Measurements from ENCODE around the gene AFF3.

AFF3 gene

DNA sequence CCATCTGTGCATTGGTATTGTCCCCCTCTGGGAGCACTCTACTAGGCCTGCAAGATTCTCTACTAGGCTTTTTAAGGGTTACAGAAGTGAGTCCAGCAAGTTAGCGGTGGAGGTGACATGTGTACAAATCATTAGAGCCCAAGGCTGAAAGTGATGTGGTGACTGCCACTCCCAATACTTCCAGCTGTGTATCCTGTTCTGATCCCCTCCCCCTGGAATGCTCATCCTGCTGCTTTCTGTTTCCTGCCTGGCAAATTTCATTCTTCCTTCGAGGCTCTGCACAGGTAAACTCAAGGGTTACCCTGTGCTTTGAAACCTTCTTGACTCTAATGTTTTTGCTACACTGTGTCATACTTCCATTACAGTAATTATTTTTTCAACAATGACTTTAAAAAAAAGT lies 394.0 kb downstream of the AFF3 start:
- TF ChIP-seq TAF1 (IDR thresholded peaks at IDR 0.05; ENCODE audit: borderline replicate concordance, insufficient read depth, low read length): no peak
- no peak for TF ChIP-seq REST (IDR thresholded peaks at IDR 0.05; ENCODE audit: insufficient read depth in 1 of 2, low read depth in 2 of 2, low read length in 2 of 2)
- TF ChIP-seq SIN3A (IDR thresholded peaks at IDR 0.05; ENCODE audit: borderline replicate concordance, insufficient read depth, low read length): no peak
- TF ChIP-seq FOXP2 (optimal IDR thresholded peaks at IDR 0.05; ENCODE audit: borderline replicate concordance, extremely low read depth, extremely low read length, insufficient read depth): no peak
- TF ChIP-seq POLR2AphosphoS5 (IDR thresholded peaks at IDR 0.05; ENCODE audit: low read depth, low read length): no peak

DNA sequence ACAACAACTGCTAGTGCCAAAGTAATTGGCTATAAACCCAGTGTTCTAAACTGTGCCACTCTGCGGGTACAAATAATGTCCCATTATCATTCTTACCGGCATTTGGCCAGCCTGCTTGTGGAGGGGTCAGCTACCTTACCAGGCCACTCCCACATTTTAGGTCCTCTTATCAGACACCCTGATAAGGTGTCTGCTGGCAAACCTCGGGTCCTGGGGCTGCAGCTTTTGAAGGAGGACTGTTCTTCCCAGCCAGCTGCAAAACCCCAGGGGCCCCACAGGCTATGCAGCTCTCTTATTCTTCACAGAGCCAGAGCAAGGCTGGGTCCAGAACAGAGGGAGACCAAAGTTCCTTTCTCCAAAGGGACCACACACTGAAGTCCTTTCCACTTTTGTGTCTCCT lies 394.5 kb downstream of the AFF3 start:
- TF ChIP-seq SIN3A (IDR thresholded peaks at IDR 0.05; ENCODE audit: borderline replicate concordance, insufficient read depth, low read length) (no peak), FOXP2 (optimal IDR thresholded peaks at IDR 0.05; ENCODE audit: borderline replicate concordance, extremely low read depth, extremely low read length, insufficient read depth) (no peak), REST (IDR thresholded peaks at IDR 0.05; ENCODE audit: insufficient read depth in 1 of 2, low read depth in 2 of 2, low read length in 2 of 2) (no peak), POLR2AphosphoS5 (IDR thresholded peaks at IDR 0.05; ENCODE audit: low read depth, low read length) (no peak), TAF1 (IDR thresholded peaks at IDR 0.05; ENCODE audit: borderline replicate concordance, insufficient read depth, low read length) (no peak)

GRCh38 chr2:99743146-99743545 lies 399.2 kb downstream of the AFF3 start:
- no peak for TF ChIP-seq REST (IDR thresholded peaks at IDR 0.05; ENCODE audit: insufficient read depth in 1 of 2, low read depth in 2 of 2, low read length in 2 of 2)
- TF ChIP-seq TAF1 (IDR thresholded peaks at IDR 0.05; ENCODE audit: borderline replicate concordance, insufficient read depth, low read length): no peak
- TF ChIP-seq POLR2AphosphoS5 (IDR thresholded peaks at IDR 0.05; ENCODE audit: low read depth, low read length): no peak
- no peak for TF ChIP-seq FOXP2 (optimal IDR thresholded peaks at IDR 0.05; ENCODE audit: borderline replicate concordance, extremely low read depth, extremely low read length, insufficient read depth)
- no peak for TF ChIP-seq SIN3A (IDR thresholded peaks at IDR 0.05; ENCODE audit: borderline replicate concordance, insufficient read depth, low read length)

DNA sequence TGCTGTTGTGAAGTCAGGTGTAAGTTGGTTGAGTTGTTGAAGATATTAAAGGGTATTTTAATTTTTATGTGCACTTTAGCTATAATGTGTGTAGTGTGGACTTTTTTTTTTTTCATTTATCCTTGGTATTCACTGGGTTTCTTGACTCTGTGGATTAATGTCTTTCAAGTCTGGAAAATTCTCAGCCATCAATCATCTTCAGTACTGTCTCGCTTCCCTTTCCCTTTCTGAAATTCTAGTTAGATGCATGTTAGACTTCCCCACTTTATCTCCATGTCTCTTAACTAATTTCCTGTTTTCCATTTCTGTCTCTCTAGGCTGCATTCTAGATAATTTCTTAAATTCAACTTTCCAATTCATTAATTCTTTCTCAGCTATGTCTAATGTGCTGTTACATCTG lies 404.9 kb downstream of the AFF3 start:
- TF ChIP-seq TAF1 (IDR thresholded peaks at IDR 0.05; ENCODE audit: borderline replicate concordance, insufficient read depth, low read length): no peak
- TF ChIP-seq REST (IDR thresholded peaks at IDR 0.05; ENCODE audit: insufficient read depth in 1 of 2, low read depth in 2 of 2, low read length in 2 of 2): no peak
- no peak for TF ChIP-seq POLR2AphosphoS5 (IDR thresholded peaks at IDR 0.05; ENCODE audit: low read depth, low read length)
- no peak for TF ChIP-seq FOXP2 (optimal IDR thresholded peaks at IDR 0.05; ENCODE audit: borderline replicate concordance, extremely low read depth, extremely low read length, insufficient read depth)
- no peak for TF ChIP-seq SIN3A (IDR thresholded peaks at IDR 0.05; ENCODE audit: borderline replicate concordance, insufficient read depth, low read length)

DNA sequence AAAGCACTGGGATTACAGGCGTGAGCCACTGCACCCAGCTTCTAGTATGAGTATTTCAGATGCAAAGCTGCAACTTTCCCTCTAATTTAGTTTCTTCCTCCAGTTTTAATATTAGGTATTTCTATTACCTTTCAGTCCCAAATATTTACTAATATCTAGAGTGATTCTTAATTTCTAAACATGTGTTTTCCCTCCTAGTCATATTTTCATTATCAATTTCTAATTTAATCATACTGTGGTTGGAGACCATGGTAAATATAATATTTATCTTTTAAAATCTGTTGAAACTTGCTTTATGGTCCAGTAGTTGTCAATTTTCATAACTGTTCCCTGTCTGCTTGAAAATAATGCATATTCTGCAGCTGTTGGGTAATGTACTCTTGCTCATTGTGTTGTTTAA lies 406.6 kb downstream of the AFF3 start:
- TF ChIP-seq TAF1 (IDR thresholded peaks at IDR 0.05; ENCODE audit: borderline replicate concordance, insufficient read depth, low read length) (no peak), FOXP2 (optimal IDR thresholded peaks at IDR 0.05; ENCODE audit: borderline replicate concordance, extremely low read depth, extremely low read length, insufficient read depth) (no peak), POLR2AphosphoS5 (IDR thresholded peaks at IDR 0.05; ENCODE audit: low read depth, low read length) (no peak), SIN3A (IDR thresholded peaks at IDR 0.05; ENCODE audit: borderline replicate concordance, insufficient read depth, low read length) (no peak), REST (IDR thresholded peaks at IDR 0.05; ENCODE audit: insufficient read depth in 1 of 2, low read depth in 2 of 2, low read length in 2 of 2) (no peak)

Measured in PFSK-1 (cell line).